Heart right ventricle (tissue), 16 donors: Measurements from ENCODE around the gene BHMT2. TPM values are rescaled to one million over a fixed set of nuclear protein-coding genes. Genes with fewer than 3 reads are reported as not detected.

Source experiments
- ATAC-seq, 8 donors: fragments of 200-7000 bp; cut with Tn5 transposase; one replicate each; pipeline ENCODE4 v1.9.1; 2020; ENCODE audit warnings: mild to moderate bottlenecking in 8 of 8, moderate library complexity in 8 of 8, moderate number of reproducible peaks in 1 of 8
- DNase-seq, 2 donors: peaks; one replicate each; pipeline ENCODE4 v3.0.0-alpha.2; 2020
- H3K27ac ChIP-seq, 10 donors: fragments of 200-600 bp; sonication (generic) in 2 of 10; one replicate each; pipeline versions ENCODE4 v1.5.0 to v1.8.0; 2020 to 2022; ENCODE audit warnings: mild to moderate bottlenecking in 3 of 10
- H3K27me3 ChIP-seq, 7 donors: fragments of 200-600 bp; one replicate each; pipeline ENCODE4 v1.8.0; 2021 to 2022; ENCODE audit warnings: mild to moderate bottlenecking in 2 of 7
- H3K36me3 ChIP-seq, 9 donors: fragments of 200-600 bp; sonication (generic) in 1 of 9; one replicate each; pipeline versions ENCODE4 v1.5.0 to v1.8.0; 2020 to 2022; ENCODE audit warnings: mild to moderate bottlenecking in 2 of 9
- H3K4me1 ChIP-seq, 9 donors: fragments of 200-600 bp; sonication (generic) in 1 of 9; one replicate each; pipeline versions ENCODE4 v1.5.0 to v1.8.0; 2020 to 2022; ENCODE audit warnings: mild to moderate bottlenecking in 4 of 9
- H3K4me3 ChIP-seq, 10 donors: fragments of 200-600 bp; sonication (generic) in 2 of 10; one replicate each; pipeline versions ENCODE4 v1.5.0 to v1.8.0; 2020 to 2022; ENCODE audit warnings: mild to moderate bottlenecking in 7 of 10, moderate library complexity in 2 of 10
- H3K9me3 ChIP-seq, 11 donors: fragments of 200-600 bp in 10 of 11; sonication (generic) in 2 of 11; one replicate each; pipeline versions ENCODE4 v1.5.0 to v1.8.0; 2013 to 2022; ENCODE audit warnings: mild to moderate bottlenecking in 2 of 11, control low read depth in 1 of 11, moderate library complexity in 1 of 11
- WGBS, 2 donors: extraction: QIAGEN DNeasy Blood & Tissue Kit; methylation state at CpG; one replicate each; pipeline ENCODE4 v1.1.7; 2013; ENCODE audit warnings: inconsistent platforms in 1 of 2; 5-methylcytosine and 5-hydroxymethylcytosine counted together
- intact Hi-C, 10 donors: fragments of 100-400 bp; cut with DNase I; formaldehyde crosslinking; loops; one replicate each; pipeline versions ENCODE4 v1.11.1 to v1.14.2; 2022
- polyA plus RNA-seq, 2 donors: library from polyadenylated mRNA; stranded (reverse); fragments of 200-250 nt; gene quantifications; one replicate each; pipeline ENCODE4 v1.2.3, GENCODE V29; 2013
- total RNA-seq, 10 donors: library from RNA; stranded (reverse); fragmentation: NEBNext Ultra II Directional in 3 of 10; extraction: Animal tissue kit (Norgen Biotek cat#: 25700) in 3 of 10; gene quantifications; one replicate each; pipeline versions ENCODE4 v1.2.1 to v1.2.4, GENCODE V29; 2021 to 2023
- TF ChIP-seq, protein P1 (sequence below), 9 donors: fragments of 200-600 bp; sonication (generic) in 2 of 9; IDR thresholded peaks; one replicate each; pipeline versions ENCODE4 v1.5.0 to v1.8.0; 2021 to 2022; ENCODE audit warnings: antibody characterized with exemption in 9 of 9, mild to moderate bottlenecking in 5 of 9, moderate library complexity in 1 of 9
- donor health status: Arrhythmogenic right ventricular cardiomyopathy.
- donor health status: ischemic (EF 13 %, LVEDD 7.1; RV severe dilation, severe dysfunction).
- donor health status: healthy with polysubstance abuse.
- donor health status: DM: no; HTN: yes; CAD: no.
- donor health status: DM: no; HTN: no; CAD: no.
- donor health status: ischemic (EF 25% LVEDD 6.9; RV normal size, moderate dysfunction).
- donor health status: ischemic (EF 25% LVEDD 5.7; RV mildly dilated, moderate dysfunction).
- donor health status: healthy.
- donor health status: DM: yes; HTN: yes; CAD: no.
- donor health status: Ischemic cardiomyopathy.
- donor health status: ischemic (EF 35%, LVEDD 5.7; RV mildly dilated, moderate dysfunction).
- donor health status: nonischemic (EF 11% LVEDD 7.7; RV severe dilation, severe dysfunction).
- donor health status: DM: yes; HTN: yes; CAD: no.
- donor health status: PGD.
- donor health status: ischemic (EF 29% LVEDD 5.4; RV normal size, mild dysfunction).
- donor health status: nonischemic (EF 23%, LVEDD 6.1; RV moderate dilation, normal function).

BHMT2 gene
- total and polyA plus RNA-seq, 12 donors: 1.2 to 19.6 (median 7.4) TPM

DNA sequence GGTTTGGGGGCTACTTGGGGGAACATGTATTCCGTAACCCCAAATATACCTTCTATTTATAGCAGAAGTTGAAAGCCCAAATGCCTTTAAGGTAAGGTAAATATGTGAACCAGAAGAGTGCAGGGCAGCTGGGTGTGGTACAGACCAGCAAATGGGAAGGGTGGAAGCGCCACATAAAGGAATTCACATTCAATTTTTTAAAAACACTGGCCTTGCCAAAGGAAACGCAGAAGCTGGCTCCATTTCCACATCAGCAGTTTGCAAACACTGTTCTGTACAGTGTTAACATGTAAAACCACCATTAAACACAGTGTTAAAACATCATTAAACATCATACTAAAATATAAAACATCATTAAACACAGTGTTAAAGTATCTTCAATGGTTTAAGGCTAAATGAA lies 38.5 kb downstream of the BHMT2 start:
- DNase-seq (no peak), ATAC-seq (no peak)
- no peak overlapping the region for H3K4me3 ChIP-seq
- no peaks in the 10 kb centered on the region for H3K36me3 ChIP-seq
- intact Hi-C loops: loop anchor here in 1 of 10 donors (5.0 kb wide), 1 partner anchor 81 kb away; no protein-coding TSS in a partner anchor
- WGBS, 2 donors: 61 to 75% methylated on average over 3 of the region's 3 CpGs
- peaks cover 7 to 59% (median 42%) of the 10 kb centered on the region in 7 donors for H3K27me3 ChIP-seq
- TF ChIP-seq, protein P1, sequence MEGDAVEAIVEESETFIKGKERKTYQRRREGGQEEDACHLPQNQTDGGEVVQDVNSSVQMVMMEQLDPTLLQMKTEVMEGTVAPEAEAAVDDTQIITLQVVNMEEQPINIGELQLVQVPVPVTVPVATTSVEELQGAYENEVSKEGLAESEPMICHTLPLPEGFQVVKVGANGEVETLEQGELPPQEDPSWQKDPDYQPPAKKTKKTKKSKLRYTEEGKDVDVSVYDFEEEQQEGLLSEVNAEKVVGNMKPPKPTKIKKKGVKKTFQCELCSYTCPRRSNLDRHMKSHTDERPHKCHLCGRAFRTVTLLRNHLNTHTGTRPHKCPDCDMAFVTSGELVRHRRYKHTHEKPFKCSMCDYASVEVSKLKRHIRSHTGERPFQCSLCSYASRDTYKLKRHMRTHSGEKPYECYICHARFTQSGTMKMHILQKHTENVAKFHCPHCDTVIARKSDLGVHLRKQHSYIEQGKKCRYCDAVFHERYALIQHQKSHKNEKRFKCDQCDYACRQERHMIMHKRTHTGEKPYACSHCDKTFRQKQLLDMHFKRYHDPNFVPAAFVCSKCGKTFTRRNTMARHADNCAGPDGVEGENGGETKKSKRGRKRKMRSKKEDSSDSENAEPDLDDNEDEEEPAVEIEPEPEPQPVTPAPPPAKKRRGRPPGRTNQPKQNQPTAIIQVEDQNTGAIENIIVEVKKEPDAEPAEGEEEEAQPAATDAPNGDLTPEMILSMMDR (IDR thresholded peaks at IDR 0.05): no peak
- H3K4me1 ChIP-seq: peaks cover 0 to 26% (median 9%) of the 10 kb centered on the region in 9 donors
- no peak overlapping the region for H3K27ac ChIP-seq
- H3K9me3 ChIP-seq: no peaks in the 10 kb centered on the region

DNA sequence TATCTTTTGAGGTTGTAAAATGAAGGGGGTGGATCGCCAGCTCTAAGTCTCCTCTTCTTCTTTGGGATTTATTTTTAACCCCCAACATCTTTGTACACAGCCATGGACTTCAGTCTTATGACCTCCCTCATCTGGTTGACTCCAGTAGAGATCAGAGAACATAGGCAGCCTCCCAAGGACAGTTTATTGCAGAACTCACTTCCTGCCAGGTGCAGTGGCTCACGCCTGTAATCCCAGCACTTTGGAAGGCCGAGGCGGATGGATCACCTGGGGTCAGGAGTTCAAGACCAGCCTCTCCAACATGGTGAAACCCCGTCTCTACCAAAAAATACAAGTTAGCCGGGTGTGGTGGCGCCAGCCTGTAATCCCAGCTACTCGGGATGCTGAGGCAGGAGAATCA lies 39.2 kb downstream of the BHMT2 start:
- H3K4me1 ChIP-seq: peaks cover 0 to 26% (median 9%) of the 10 kb centered on the region in 9 donors
- H3K9me3 ChIP-seq: no peaks in the 10 kb centered on the region
- H3K27ac ChIP-seq: no peak overlapping the region
- ATAC-seq: no peak
- H3K4me3 ChIP-seq: no peak overlapping the region
- no peak for DNase-seq
- WGBS, 2 donors: 82 to 88% methylated on average over 8 of the region's 8 CpGs
- TF ChIP-seq, protein P1 (IDR thresholded peaks at IDR 0.05): no peak
- intact Hi-C loops: loop anchor here in 1 of 10 donors (5.0 kb wide), 1 partner anchor 81 kb away; no protein-coding TSS in a partner anchor
- peaks cover 7 to 66% (median 44%) of the 10 kb centered on the region in 7 donors for H3K27me3 ChIP-seq
- no peaks in the 10 kb centered on the region for H3K36me3 ChIP-seq

DNA sequence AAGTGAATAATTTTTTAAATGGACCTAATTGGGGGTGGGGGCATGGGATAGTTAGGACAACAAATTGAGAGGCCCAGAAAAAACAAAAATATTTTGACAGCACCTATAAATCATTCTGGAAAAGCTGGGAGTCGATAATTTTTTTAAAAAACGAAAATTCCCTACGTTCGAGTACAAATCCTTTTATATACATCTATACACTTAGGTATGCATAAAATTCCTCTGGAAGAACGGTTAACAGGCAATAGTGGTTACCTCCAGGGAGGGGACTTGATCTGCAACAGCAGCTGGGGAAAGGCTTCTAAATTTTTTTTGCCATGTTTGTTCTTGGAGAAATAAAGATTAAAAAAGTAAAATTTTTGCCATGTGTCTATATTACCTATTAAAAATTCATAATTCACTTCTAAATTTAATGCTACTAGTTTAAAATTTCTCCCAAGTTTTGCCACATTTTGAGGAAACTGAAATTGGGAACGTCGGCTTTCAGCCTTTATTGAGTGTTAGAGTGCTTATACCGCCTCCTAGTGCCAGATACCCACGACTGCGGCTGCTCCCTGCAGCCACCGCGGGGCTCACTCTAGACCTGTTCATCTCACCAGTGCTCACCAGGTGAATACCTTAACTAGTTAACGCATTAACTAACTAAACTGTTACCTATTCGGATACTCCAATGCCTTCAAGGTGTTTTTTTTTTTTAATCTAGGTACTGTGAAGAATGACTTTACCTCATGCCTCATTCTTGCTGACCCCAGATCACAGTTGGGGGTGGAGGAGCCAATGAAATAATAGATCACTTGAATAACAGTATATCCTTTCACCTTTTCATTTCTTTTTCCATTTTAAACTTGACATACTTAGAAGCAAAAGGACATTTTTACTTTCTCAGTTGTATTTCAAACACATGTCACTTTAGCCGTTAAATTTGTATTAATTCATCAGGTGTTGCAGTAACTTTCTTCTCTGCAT lies 40.2 kb downstream of the BHMT2 start:
- intact Hi-C loops: loop anchor here in 3 of 10 donors (5.0 kb wide), 1 partner anchor 83 kb away; no protein-coding TSS in a partner anchor
- DNase-seq (no peak), ATAC-seq (peak in 2 of 8 donors; percentile 41)

More for the DNA sequence above, 40.2 kb downstream of the BHMT2 start:
- Histone ChIP-seq H3K27me3 (peaks cover 11 to 76% (median 44%) of the 10 kb centered on the region in 7 donors), H3K4me1 (peaks cover 0 to 26% (median 9%) of the 10 kb centered on the region in 9 donors), H3K36me3 (no peaks in the 10 kb centered on the region), H3K27ac (no peak overlapping the region), H3K4me3 (no peak overlapping the region), H3K9me3 (no peaks in the 10 kb centered on the region)
- TF ChIP-seq, protein P1 (IDR thresholded peaks at IDR 0.05): peak in 7 of 9 donors; percentile 38 to 70 (median 44)
- 46 to 47% methylated on average over 15 of the region's 15 CpGs for WGBS, 2 donors
